Stomach (tissue), 9 donors: ENCODE measurements around the gene ZNF578. TPM values are rescaled to one million over a fixed set of nuclear protein-coding genes. Genes with fewer than 3 reads are reported as not detected.
"Not testable (repeated sequence)": the region's sequence is repeated elsewhere in the genome, so short reads cannot be mapped to it uniquely, and the experiment has no call there.

ENCODE experiments used
- DNase-seq, 2 donors: peaks; one replicate each; pipeline versions ENCODE4 v3.0.0 to v3.0.0-alpha.2; 2013 to 2019
- H3K27ac ChIP-seq, 5 donors: fragments of 200-600 bp in 4 of 5; sonication (generic) in 4 of 5; one replicate each; pipeline ENCODE4 v1.5.1; 2013 to 2019; ENCODE audit warnings: mild to moderate bottlenecking in 1 of 5, moderate library complexity in 1 of 5
- H3K27me3 ChIP-seq, 3 donors: fragments of 200-600 bp; sonication (generic); one replicate each; pipeline ENCODE4 v1.5.1; 2017 to 2019; ENCODE audit warnings: mixed run types in 1 of 3
- H3K36me3 ChIP-seq, 4 donors: fragments of 200-600 bp; sonication (generic); 1 replicate in 3 of 4; 2 replicates in 1 of 4; pipeline ENCODE4 v1.5.1; 2016 to 2019
- H3K4me1 ChIP-seq, 4 donors: fragments of 200-600 bp; sonication (generic); one replicate each; pipeline ENCODE4 v1.5.1; 2016 to 2019
- H3K4me3 ChIP-seq, 4 donors: fragments of 200-600 bp; sonication (generic) in 3 of 4; one replicate each; pipeline ENCODE4 v1.5.1; 2016 to 2019; ENCODE audit warnings: mild to moderate bottlenecking in 1 of 4
- H3K9me3 ChIP-seq, 4 donors: fragments of 200-600 bp; sonication (generic); one replicate each; pipeline ENCODE4 v1.5.1; 2016 to 2019
- EP300 ChIP-seq: sonication (generic); formaldehyde crosslinking; IDR thresholded peaks from one replicate; pipeline ENCODE4 v1.6.1; 2017; ENCODE audit warnings: antibody characterized with exemption
- POLR2A ChIP-seq, 4 donors: fragments of 450-650 bp; IDR thresholded peaks; one replicate each; pipeline ENCODE4 v1.6.1; 2016; ENCODE audit warnings: antibody characterized with exemption in 4 of 4, control low read depth in 2 of 4, mild to moderate bottlenecking in 1 of 4, moderate library complexity in 1 of 4
- POLR2AphosphoS5 ChIP-seq, 3 donors: sonication (generic); formaldehyde crosslinking; IDR thresholded peaks; one replicate each; pipeline ENCODE4 v1.6.1; 2016; ENCODE audit warnings: antibody characterized with exemption in 3 of 3
- WGBS, 5 donors: extraction: QIAGEN DNeasy Blood & Tissue Kit in 3 of 5; methylation state at CpG; one replicate each; pipeline versions ENCODE4 v1.1.5 to v1.1.7; 2013 to 2018; 5-methylcytosine and 5-hydroxymethylcytosine counted together
- intact Hi-C: fragments of 100-400 bp; cut with DNase I; formaldehyde crosslinking; loops from one replicate; pipeline ENCODE4 v1.15.1; 2023; ENCODE audit warnings: low total_unique reads
- polyA plus RNA-seq, 3 donors: library from polyadenylated mRNA; stranded (reverse); fragments of 200-250 nt; gene quantifications; one replicate each; pipeline ENCODE4 v1.2.3, GENCODE V29; 2013
- total RNA-seq, 5 donors: library from RNA; depleted of rRNA; stranded (reverse); fragments of >200 nt; gene quantifications; one replicate each; pipeline versions ENCODE4 v1.1.0 to v1.2.3, GENCODE V29; 2014 to 2016
- TF ChIP-seq, protein P1 (sequence below), 7 experiments: fragments of 450-650 bp in 4 of 7; fragments of 200-600 bp in 3 of 7; sonication (generic) in 3 of 7; IDR thresholded peaks; one replicate each; pipeline ENCODE4 v1.5.1; 2016 to 2019; ENCODE audit warnings: antibody characterized with exemption in 7 of 7, control low read depth in 2 of 7, mild to moderate bottlenecking in 1 of 7
- donor health status: healthy with polysubstance abuse.
- donor health status: Bipolar disorder and iron deficiency.
- donor health status: healthy.

The ZNF578 gene
- total and polyA plus RNA-seq, 8 donors, result 0.25 to 4.4 (median 0.44) TPM; not detected in 4

GRCh38 chr19:52541608-52542007 is 88.3 kb downstream of the ZNF578 start:
- TF ChIP-seq EP300 (no peak), POLR2AphosphoS5 (IDR thresholded peaks at IDR 0.05) (no peak), POLR2A (IDR thresholded peaks at IDR 0.05) (no peak)
- TF ChIP-seq, protein P1, sequence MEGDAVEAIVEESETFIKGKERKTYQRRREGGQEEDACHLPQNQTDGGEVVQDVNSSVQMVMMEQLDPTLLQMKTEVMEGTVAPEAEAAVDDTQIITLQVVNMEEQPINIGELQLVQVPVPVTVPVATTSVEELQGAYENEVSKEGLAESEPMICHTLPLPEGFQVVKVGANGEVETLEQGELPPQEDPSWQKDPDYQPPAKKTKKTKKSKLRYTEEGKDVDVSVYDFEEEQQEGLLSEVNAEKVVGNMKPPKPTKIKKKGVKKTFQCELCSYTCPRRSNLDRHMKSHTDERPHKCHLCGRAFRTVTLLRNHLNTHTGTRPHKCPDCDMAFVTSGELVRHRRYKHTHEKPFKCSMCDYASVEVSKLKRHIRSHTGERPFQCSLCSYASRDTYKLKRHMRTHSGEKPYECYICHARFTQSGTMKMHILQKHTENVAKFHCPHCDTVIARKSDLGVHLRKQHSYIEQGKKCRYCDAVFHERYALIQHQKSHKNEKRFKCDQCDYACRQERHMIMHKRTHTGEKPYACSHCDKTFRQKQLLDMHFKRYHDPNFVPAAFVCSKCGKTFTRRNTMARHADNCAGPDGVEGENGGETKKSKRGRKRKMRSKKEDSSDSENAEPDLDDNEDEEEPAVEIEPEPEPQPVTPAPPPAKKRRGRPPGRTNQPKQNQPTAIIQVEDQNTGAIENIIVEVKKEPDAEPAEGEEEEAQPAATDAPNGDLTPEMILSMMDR (IDR thresholded peaks at IDR 0.05), result no peak
- intact Hi-C loops, result no loop called here
- Histone ChIP-seq H3K36me3 (peaks cover 28 to 57% (median 52%) of the 10 kb centered on the region in 4 donors), H3K27me3 (no peaks in the 10 kb centered on the region), H3K4me1 (peaks cover 0 to 3% (median 0%) of the 10 kb centered on the region in 4 donors), H3K9me3 (peaks cover 0 to 62% (median 26%) of the 10 kb centered on the region in 4 donors), H3K27ac (no peak overlapping the region), H3K4me3 (no peak overlapping the region)
- no peak for DNase-seq
- 83 to 91% (median 84%) methylated on average over 5 of the region's 5 CpGs for WGBS, 5 donors

- not testable (repeated sequence) for DNase-seq, H3K27ac ChIP-seq
- peaks cover 37 to 66% (median 61%) of the 10 kb centered on the region in 4 donors for H3K36me3 ChIP-seq
Observed at GRCh38 chr19:52542541-52542940, 89.2 kb downstream of the ZNF578 start.

GRCh38 chr19:52542984-52543664 is 89.8 kb downstream of the ZNF578 start:
- no peak overlapping the region for H3K27ac ChIP-seq
- H3K27me3 ChIP-seq, result no peaks in the 10 kb centered on the region
- no peak for TF ChIP-seq EP300
- TF ChIP-seq POLR2A (IDR thresholded peaks at IDR 0.05), result no peak
- H3K4me1 ChIP-seq, result no peaks in the 10 kb centered on the region
- H3K9me3 ChIP-seq, result peaks cover 0 to 76% (median 33%) of the 10 kb centered on the region in 4 donors
- H3K36me3 ChIP-seq, result peaks cover 42 to 72% (median 67%) of the 10 kb centered on the region in 4 donors
- no peak for DNase-seq
- 78 to 82% (median 79%) methylated on average over 8 of the region's 8 CpGs for WGBS, 5 donors
- no peak overlapping the region for H3K4me3 ChIP-seq
- intact Hi-C loops, result no loop called here

More at GRCh38 chr19:52542541-52542940, 89.2 kb downstream of the ZNF578 start:
- H3K4me1 ChIP-seq, H3K4me3 ChIP-seq, H3K27me3 ChIP-seq, intact Hi-C loops: not testable (repeated sequence)
- H3K9me3 ChIP-seq, result peaks cover 0 to 71% (median 30%) of the 10 kb centered on the region in 4 donors
- 77 to 85% (median 83%) methylated on average over 6 of the region's 6 CpGs for WGBS, 5 donors

GRCh38 chr19:52554216-52554971 is 101.0 kb downstream of the ZNF578 start:
- no peaks in the 10 kb centered on the region for H3K27me3 ChIP-seq
- WGBS, 5 donors, result 95 to 99% (median 98%) methylated on average over 15 of the region's 15 CpGs
- DNase-seq, result no peak
- intact Hi-C loops, result no loop called here
- no peaks in the 10 kb centered on the region for H3K4me1 ChIP-seq
- H3K9me3 ChIP-seq, result peaks cover 55 to 100% (median 93%) of the 10 kb centered on the region in 4 donors
- peaks cover 50 to 100% (median 92%) of the 10 kb centered on the region in 4 donors for H3K36me3 ChIP-seq
- no peak for TF ChIP-seq POLR2AphosphoS5 (IDR thresholded peaks at IDR 0.05)
- TF ChIP-seq, protein P1 (IDR thresholded peaks at IDR 0.05), result no peak
- no peak for TF ChIP-seq POLR2A (IDR thresholded peaks at IDR 0.05)
- no peak for TF ChIP-seq EP300
- no peak overlapping the region for H3K27ac ChIP-seq
- H3K4me3 ChIP-seq, result no peak overlapping the region

DNA sequence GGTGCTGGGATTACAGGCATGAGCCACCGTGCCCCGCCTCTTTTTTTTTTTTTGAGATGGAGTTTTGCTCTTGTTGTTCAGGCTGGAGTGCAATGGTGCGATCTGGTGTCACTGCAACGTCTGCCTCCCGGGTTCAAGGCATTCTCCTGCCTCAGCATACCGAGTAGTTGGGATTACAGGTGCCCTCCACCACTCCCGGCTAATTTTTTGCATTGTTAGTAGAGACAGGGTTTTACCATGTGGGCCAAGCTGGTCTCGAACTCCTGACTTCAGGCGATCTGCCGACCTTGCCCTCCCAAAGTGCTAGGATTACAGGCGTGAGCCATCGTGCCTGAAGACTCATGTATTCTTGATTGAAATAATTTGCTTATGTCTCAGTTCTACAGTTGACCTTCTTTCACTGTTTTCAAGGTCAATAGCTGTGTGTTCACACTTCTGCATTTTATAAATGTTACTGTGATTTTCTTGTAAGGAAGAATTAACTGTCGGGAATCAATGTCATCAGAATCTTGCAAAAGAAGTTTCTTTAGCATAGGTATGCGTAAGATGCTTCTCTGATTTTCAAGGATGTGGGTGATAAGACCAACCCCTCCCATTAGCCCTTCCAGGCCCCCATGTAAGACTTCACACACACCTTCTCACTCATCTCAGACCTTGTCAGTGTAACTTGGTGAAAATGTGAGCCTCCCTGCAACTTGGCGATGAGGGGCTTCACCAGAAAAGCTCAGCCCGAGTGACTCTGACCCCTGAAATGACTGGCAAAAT is 104.1 kb downstream of the ZNF578 start:
- H3K4me3 ChIP-seq, result no peak overlapping the region
- WGBS, 5 donors, result 97 to 99% (median 98%) methylated on average over 13 to 16 of the region's 16 CpGs
- peaks cover 65 to 99% (median 93%) of the 10 kb centered on the region in 4 donors for H3K9me3 ChIP-seq
- no peaks in the 10 kb centered on the region for H3K27me3 ChIP-seq
- peaks cover 35 to 100% (median 90%) of the 10 kb centered on the region in 4 donors for H3K36me3 ChIP-seq
- H3K27ac ChIP-seq, result no peak overlapping the region
- intact Hi-C loops, result no loop called here
- TF ChIP-seq EP300, result no peak
- no peak for TF ChIP-seq POLR2A (IDR thresholded peaks at IDR 0.05)
- TF ChIP-seq, protein P1 (IDR thresholded peaks at IDR 0.05), result no peak
- no peak for DNase-seq
- no peaks in the 10 kb centered on the region for H3K4me1 ChIP-seq

GRCh38 chr19:52558732-52559445 is 105.5 kb downstream of the ZNF578 start:
- peaks cover 28 to 100% (median 89%) of the 10 kb centered on the region in 4 donors for H3K36me3 ChIP-seq

GRCh38 chr19:52561611-52562010 is 108.3 kb downstream of the ZNF578 start:
- H3K4me1 ChIP-seq, intact Hi-C loops, DNase-seq, H3K27me3 ChIP-seq, H3K27ac ChIP-seq, H3K4me3 ChIP-seq: not testable (repeated sequence)
- 95 to 99% (median 97%) methylated on average over 8 of the region's 8 CpGs for WGBS, 5 donors
- peaks cover 12 to 86% (median 73%) of the 10 kb centered on the region in 4 donors for H3K36me3 ChIP-seq
- H3K9me3 ChIP-seq, result peaks cover 35 to 99% (median 82%) of the 10 kb centered on the region in 4 donors

More at GRCh38 chr19:52558732-52559445, 105.5 kb downstream of the ZNF578 start:
- peaks cover 54 to 99% (median 92%) of the 10 kb centered on the region in 4 donors for H3K9me3 ChIP-seq
- H3K4me1 ChIP-seq, DNase-seq, H3K27me3 ChIP-seq, H3K4me3 ChIP-seq, intact Hi-C loops, H3K27ac ChIP-seq: not testable (repeated sequence)
- 70 to 79% (median 76%) methylated on average over 5 of the region's 5 CpGs for WGBS, 5 donors
